HepG2 (cell line): Measurements from ENCODE around the gene PSMB2. TPM values are rescaled to one million over a fixed set of nuclear protein-coding genes. Genes with fewer than 3 reads are reported as not detected.
A peak's percentile ranks its signal among the peaks of the same experiment; 100 is the strongest.

Experiments
- BCL6 ChIP-seq: IDR thresholded peaks from 2 replicates; pipeline ENCODE4 v1.6.1; 2016; ENCODE audit warnings: missing genetic modification reagents, missing compliant biosample characterization
- BORCS8-MEF2B ChIP-seq: sonication (generic); formaldehyde crosslinking; IDR thresholded peaks from 2 replicates; pipeline ENCODE4 v1.8.0; 2022; ENCODE audit warnings: mild to moderate bottlenecking, missing genetic modification reagents
- CBX1 ChIP-seq: IDR thresholded peaks from one replicate; pipeline ENCODE4 v1.6.1; 2016; ENCODE audit warnings: antibody characterized with exemption, low read depth
- HNF4A ChIP-seq: sonication (generic); formaldehyde crosslinking; IDR thresholded peaks from 2 replicates; pipeline ENCODE4 v1.4.0; 2020; ENCODE audit warnings: missing genetic modification reagents
- MED1 ChIP-seq: sonication (generic); formaldehyde crosslinking; IDR thresholded peaks from 2 replicates; pipeline ENCODE4 v1.4.0; 2020; ENCODE audit warnings: missing genetic modification reagents
- MIER2 ChIP-seq: IDR thresholded peaks from 2 replicates; pipeline ENCODE4 v1.6.1; 2016; ENCODE audit warnings: missing biosample characterization, missing genetic modification reagents
- MZF1 ChIP-seq: sonication (generic); formaldehyde crosslinking; IDR thresholded peaks from 2 replicates; pipeline ENCODE4 v1.8.1; 2023; ENCODE audit warnings: mild to moderate bottlenecking, missing genetic modification reagents, borderline replicate concordance
- NCOR1 ChIP-seq: fragments of 200-600 bp; sonication (generic); IDR thresholded peaks from 2 replicates; pipeline ENCODE4 v1.7.0; 2017; ENCODE audit warnings: antibody characterized with exemption, low read length, borderline replicate concordance
- NFE2L2 ChIP-seq: fragments of 150-350 bp; IDR thresholded peaks from 2 replicates; pipeline ENCODE4 v1.6.1; 2014; ENCODE audit warnings: low read length
- ZBTB38 ChIP-seq: sonication (generic); formaldehyde crosslinking; IDR thresholded peaks from 2 replicates; pipeline ENCODE4 v1.5.1; 2020; ENCODE audit warnings: mild to moderate bottlenecking, missing genetic modification reagents
- ZFP90 ChIP-seq: sonication (generic); formaldehyde crosslinking; IDR thresholded peaks from 2 replicates; pipeline ENCODE4 v1.8.0; 2022; ENCODE audit warnings: missing genetic modification reagents, mild to moderate bottlenecking, inconsistent platforms, borderline replicate concordance
- ZNF235 ChIP-seq: sonication (generic); formaldehyde crosslinking; IDR thresholded peaks from 2 replicates; pipeline ENCODE4 v1.8.1; 2023; ENCODE audit warnings: mild to moderate bottlenecking, missing genetic modification reagents, borderline replicate concordance
- ZNF317 ChIP-seq: sonication (generic); formaldehyde crosslinking; IDR thresholded peaks from 2 replicates; pipeline ENCODE4 v1.5.0; 2020; ENCODE audit warnings: mild to moderate bottlenecking, missing genetic modification reagents
- ZNF598 ChIP-seq: sonication (generic); formaldehyde crosslinking; IDR thresholded peaks from 2 replicates; pipeline ENCODE4 v1.5.1; 2020; ENCODE audit warnings: mild to moderate bottlenecking, missing genetic modification reagents, borderline replicate concordance
- polyA plus RNA-seq, 8 experiments: library from polyadenylated mRNA; depleted of rRNA in 3 of 8; stranded (reverse) in 7 of 8; unstranded in 1 of 8; fragments of >200 nt; fragmentation: Illumina TruSeq in 4 of 8; extraction: Trizol in 4 of 8; gene quantifications; 2 replicates each; pipeline versions ENCODE4 v1.2.1 to v1.2.3, GENCODE V29; 2011 to 2016; ENCODE audit warnings: low read depth in 4 of 8, missing spikeins in 1 of 8, mixed read lengths in 1 of 8; ENCODE audit not compliant: insufficient read depth in 1 of 8
- total RNA-seq, 5 experiments: library from RNA; depleted of rRNA; stranded (reverse); fragments of >200 nt; fragmentation: Illumina TruSeq; extraction: Trizol; gene quantifications; 2 replicates each; pipeline ENCODE4 v1.2.3, GENCODE V29; 2016; ENCODE audit warnings: low read depth in 1 of 5
- TF ChIP-seq, protein P1 (sequence below): IDR thresholded peaks from 2 replicates; pipeline ENCODE4 v1.6.1; 2016; ENCODE audit warnings: mild to moderate bottlenecking
- TF ChIP-seq, protein P2 (sequence below): sonication (generic); formaldehyde crosslinking; IDR thresholded peaks from 2 replicates; pipeline ENCODE4 v1.9.0; 2021; ENCODE audit warnings: missing genetic modification reagents, borderline replicate concordance
- TF ChIP-seq, protein P3 (sequence below): sonication (generic); formaldehyde crosslinking; IDR thresholded peaks from 2 replicates; pipeline ENCODE4 v1.4.0; 2020; ENCODE audit warnings: missing genetic modification reagents, mild to moderate bottlenecking, borderline replicate concordance
- TF ChIP-seq, protein P4 (sequence below): sonication (generic); formaldehyde crosslinking; IDR thresholded peaks from 2 replicates; pipeline ENCODE4 v1.5.1; 2020; ENCODE audit warnings: missing genetic modification reagents, mild to moderate bottlenecking, borderline replicate concordance
- TF ChIP-seq, protein P5 (sequence below): sonication (generic); formaldehyde crosslinking; IDR thresholded peaks from 2 replicates; pipeline ENCODE4 v1.8.0; 2022; ENCODE audit warnings: mild to moderate bottlenecking, missing genetic modification reagents

PSMB2 gene
- total and polyA plus RNA-seq, 2 of the 13 experiments (the other 11 are each of a cell fraction or from before 2014, with no cell fraction given): 60.6 to 62.2 TPM

DNA sequence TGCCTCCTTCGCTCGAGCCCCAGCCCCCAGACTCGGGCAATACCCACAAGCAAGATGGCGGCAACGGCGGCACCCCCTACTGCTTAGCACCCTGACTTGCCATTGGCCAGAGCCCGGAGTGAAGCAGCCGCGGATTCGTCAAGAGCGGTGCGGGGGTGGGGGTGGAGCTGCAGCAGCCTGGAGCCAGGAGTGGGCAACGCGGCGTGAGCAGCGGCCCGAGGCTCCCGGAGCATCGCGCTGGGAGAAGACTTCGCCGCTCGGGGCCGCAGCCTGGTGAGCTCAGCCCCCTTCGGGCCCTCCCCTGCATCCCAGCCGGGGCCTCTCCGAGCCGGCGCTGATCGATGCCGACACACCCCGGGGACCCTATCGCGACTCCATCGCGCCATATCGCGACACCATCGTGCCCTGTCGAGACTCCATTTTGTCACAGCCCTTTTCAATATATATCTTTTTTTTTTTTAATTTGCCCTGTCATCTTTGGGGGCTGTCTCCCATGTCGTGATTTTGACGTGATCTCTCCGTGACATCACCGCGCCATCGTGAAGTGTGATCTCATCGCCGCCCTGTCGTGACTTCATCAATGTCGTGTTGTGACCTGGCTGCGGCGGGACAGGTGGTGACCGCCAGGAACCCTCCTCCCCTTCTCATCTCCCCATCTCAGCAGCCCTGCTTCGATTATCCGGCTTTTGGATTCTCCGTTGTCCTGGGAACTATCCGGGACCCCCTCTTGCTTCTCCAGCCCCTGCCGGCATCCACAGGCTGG is 83.5 kb downstream of the PSMB2 start, which contains the start of gene NCDN (continued):
- TF ChIP-seq HNF4A (CRISPR knock-in tag) (0 out of 2 replicates have a peak, but pooled peaks have one; percentile 5), NCOR1 (no peak), NFE2L2 (no peak), CBX1 (no peak), MED1 (peak; percentile 44), MIER2 (CRISPR knock-in tag) (no peak), ZNF317 (CRISPR knock-in tag) (no peak; the same call in 1 of the 2 replicates), ZBTB38 (CRISPR knock-in tag) (no peak; the same call in 1 of the 2 replicates), ZNF235 (CRISPR knock-in tag) (no peak), BORCS8-MEF2B (peak; percentile 13; the same call in 1 of the 2 replicates), ZFP90 (CRISPR knock-in tag) (no peak), ZNF598 (CRISPR knock-in tag) (no peak), BCL6 (0 out of 2 replicates have a peak, but pooled peaks have one; percentile 3), MZF1 (CRISPR knock-in tag) (no peak)
- TF ChIP-seq, protein P1, sequence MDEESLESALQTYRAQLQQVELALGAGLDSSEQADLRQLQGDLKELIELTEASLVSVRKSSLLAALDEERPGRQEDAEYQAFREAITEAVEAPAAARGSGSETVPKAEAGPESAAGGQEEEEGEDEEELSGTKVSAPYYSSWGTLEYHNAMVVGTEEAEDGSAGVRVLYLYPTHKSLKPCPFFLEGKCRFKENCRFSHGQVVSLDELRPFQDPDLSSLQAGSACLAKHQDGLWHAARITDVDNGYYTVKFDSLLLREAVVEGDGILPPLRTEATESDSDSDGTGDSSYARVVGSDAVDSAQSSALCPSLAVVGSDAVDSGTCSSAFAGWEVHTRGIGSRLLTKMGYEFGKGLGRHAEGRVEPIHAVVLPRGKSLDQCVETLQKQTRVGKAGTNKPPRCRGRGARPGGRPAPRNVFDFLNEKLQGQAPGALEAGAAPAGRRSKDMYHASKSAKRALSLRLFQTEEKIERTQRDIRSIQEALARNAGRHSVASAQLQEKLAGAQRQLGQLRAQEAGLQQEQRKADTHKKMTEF (CRISPR knock-in tag): no peak; the same call in 1 of the 2 replicates
- TF ChIP-seq, protein P2, sequence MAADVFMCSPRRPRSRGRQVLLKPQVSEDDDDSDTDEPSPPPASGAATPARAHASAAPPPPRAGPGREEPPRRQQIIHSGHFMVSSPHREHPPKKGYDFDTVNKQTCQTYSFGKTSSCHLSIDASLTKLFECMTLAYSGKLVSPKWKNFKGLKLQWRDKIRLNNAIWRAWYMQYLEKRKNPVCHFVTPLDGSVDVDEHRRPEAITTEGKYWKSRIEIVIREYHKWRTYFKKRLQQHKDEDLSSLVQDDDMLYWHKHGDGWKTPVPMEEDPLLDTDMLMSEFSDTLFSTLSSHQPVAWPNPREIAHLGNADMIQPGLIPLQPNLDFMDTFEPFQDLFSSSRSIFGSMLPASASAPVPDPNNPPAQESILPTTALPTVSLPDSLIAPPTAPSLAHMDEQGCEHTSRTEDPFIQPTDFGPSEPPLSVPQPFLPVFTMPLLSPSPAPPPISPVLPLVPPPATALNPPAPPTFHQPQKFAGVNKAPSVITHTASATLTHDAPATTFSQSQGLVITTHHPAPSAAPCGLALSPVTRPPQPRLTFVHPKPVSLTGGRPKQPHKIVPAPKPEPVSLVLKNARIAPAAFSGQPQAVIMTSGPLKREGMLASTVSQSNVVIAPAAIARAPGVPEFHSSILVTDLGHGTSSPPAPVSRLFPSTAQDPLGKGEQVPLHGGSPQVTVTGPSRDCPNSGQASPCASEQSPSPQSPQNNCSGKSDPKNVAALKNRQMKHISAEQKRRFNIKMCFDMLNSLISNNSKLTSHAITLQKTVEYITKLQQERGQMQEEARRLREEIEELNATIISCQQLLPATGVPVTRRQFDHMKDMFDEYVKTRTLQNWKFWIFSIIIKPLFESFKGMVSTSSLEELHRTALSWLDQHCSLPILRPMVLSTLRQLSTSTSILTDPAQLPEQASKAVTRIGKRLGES: no peak
- TF ChIP-seq, protein P3, sequence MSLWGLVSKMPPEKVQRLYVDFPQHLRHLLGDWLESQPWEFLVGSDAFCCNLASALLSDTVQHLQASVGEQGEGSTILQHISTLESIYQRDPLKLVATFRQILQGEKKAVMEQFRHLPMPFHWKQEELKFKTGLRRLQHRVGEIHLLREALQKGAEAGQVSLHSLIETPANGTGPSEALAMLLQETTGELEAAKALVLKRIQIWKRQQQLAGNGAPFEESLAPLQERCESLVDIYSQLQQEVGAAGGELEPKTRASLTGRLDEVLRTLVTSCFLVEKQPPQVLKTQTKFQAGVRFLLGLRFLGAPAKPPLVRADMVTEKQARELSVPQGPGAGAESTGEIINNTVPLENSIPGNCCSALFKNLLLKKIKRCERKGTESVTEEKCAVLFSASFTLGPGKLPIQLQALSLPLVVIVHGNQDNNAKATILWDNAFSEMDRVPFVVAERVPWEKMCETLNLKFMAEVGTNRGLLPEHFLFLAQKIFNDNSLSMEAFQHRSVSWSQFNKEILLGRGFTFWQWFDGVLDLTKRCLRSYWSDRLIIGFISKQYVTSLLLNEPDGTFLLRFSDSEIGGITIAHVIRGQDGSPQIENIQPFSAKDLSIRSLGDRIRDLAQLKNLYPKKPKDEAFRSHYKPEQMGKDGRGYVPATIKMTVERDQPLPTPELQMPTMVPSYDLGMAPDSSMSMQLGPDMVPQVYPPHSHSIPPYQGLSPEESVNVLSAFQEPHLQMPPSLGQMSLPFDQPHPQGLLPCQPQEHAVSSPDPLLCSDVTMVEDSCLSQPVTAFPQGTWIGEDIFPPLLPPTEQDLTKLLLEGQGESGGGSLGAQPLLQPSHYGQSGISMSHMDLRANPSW: no peak
- TF ChIP-seq, protein P4, sequence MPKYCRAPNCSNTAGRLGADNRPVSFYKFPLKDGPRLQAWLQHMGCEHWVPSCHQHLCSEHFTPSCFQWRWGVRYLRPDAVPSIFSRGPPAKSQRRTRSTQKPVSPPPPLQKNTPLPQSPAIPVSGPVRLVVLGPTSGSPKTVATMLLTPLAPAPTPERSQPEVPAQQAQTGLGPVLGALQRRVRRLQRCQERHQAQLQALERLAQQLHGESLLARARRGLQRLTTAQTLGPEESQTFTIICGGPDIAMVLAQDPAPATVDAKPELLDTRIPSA (CRISPR knock-in tag): 0 out of 2 replicates have a peak, but pooled peaks have one; percentile 52
- TF ChIP-seq, protein P5, sequence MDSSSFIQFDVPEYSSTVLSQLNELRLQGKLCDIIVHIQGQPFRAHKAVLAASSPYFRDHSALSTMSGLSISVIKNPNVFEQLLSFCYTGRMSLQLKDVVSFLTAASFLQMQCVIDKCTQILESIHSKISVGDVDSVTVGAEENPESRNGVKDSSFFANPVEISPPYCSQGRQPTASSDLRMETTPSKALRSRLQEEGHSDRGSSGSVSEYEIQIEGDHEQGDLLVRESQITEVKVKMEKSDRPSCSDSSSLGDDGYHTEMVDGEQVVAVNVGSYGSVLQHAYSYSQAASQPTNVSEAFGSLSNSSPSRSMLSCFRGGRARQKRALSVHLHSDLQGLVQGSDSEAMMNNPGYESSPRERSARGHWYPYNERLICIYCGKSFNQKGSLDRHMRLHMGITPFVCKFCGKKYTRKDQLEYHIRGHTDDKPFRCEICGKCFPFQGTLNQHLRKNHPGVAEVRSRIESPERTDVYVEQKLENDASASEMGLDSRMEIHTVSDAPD (CRISPR knock-in tag): no peak
